Measurements from ENCODE around the gene TMEM86B. TPM values are rescaled to one million over a fixed set of nuclear protein-coding genes. Genes with fewer than 3 reads are reported as not detected.
A peak's percentile ranks its signal among the peaks of the same experiment; 100 is the strongest.

Gene TMEM86B
- total RNA-seq = 5.9 to 6.7 TPM (median 6.7 TPM) in 3 replicates

GRCh38 chr19:55228403-55229031 lies at the start of gene TMEM86B:
Gene TMEM86B (minus strand): TSS chr19:55228763. CDS start chr19:55228741, 22 bp downstream.
- no peak for DNase-seq (ENCODE audit: low spot score in 2 of 2, unreplicated experiment in 2 of 2)
- no peak for TF ChIP-seq CTCF (IDR thresholded peaks at IDR 0.05; ENCODE audit: unreplicated experiment)
- H3K36me3 Mint-ChIP-seq = peaks cover 11% of the 10 kb centered on the region
- H3K4me3 Mint-ChIP-seq = no peak within 1 kb of the TSS
- H3K27me3 Mint-ChIP-seq (ENCODE audit: low read depth) = no peaks in the 10 kb centered on the region
- no peaks in the 10 kb centered on the region for H3K9me3 Mint-ChIP-seq
- peak within 1 kb of the TSS; percentile 50 for H3K27ac Mint-ChIP-seq
- H3K4me1 Mint-ChIP-seq = peaks cover 3% of the 10 kb centered on the region

- H3K9me3 Mint-ChIP-seq = no peaks in the 10 kb centered on the region
- TF ChIP-seq CTCF (IDR thresholded peaks at IDR 0.05; ENCODE audit: unreplicated experiment) = no peak
- H3K4me3 Mint-ChIP-seq = no peak overlapping the region
- H3K27me3 Mint-ChIP-seq (ENCODE audit: low read depth) = no peaks in the 10 kb centered on the region
- H3K36me3 Mint-ChIP-seq = peaks cover 12% of the 10 kb centered on the region
- peaks cover 14% of the 10 kb centered on the region for H3K4me1 Mint-ChIP-seq
- DNase-seq (ENCODE audit: low spot score in 2 of 2, unreplicated experiment in 2 of 2) = no peak
- no peak overlapping the region for H3K27ac Mint-ChIP-seq
Measured at GRCh38 chr19:55277494-55277893, 48.9 kb upstream of the TMEM86B start.

- Mint-ChIP-seq H3K9me3 (no peaks in the 10 kb centered on the region), H3K4me1 (peaks cover 14% of the 10 kb centered on the region), H3K36me3 (peaks cover 17% of the 10 kb centered on the region), H3K4me3 (no peak overlapping the region), H3K27me3 (ENCODE audit: low read depth) (no peaks in the 10 kb centered on the region), H3K27ac (no peak overlapping the region)
- no peak for DNase-seq (ENCODE audit: low spot score in 2 of 2, unreplicated experiment in 2 of 2)
- no peak for TF ChIP-seq CTCF (IDR thresholded peaks at IDR 0.05; ENCODE audit: unreplicated experiment)
Measured at GRCh38 chr19:55276720-55277430, 48.3 kb upstream of the TMEM86B start.

GRCh38 chr19:55275851-55276719 lies 47.5 kb upstream of the TMEM86B start:
- Mint-ChIP-seq H3K27ac (no peak overlapping the region), H3K4me3 (no peak overlapping the region), H3K9me3 (no peaks in the 10 kb centered on the region)

More at GRCh38 chr19:55275851-55276719, 47.5 kb upstream of the TMEM86B start:
- no peaks in the 10 kb centered on the region for H3K27me3 Mint-ChIP-seq (ENCODE audit: low read depth)
- H3K36me3 Mint-ChIP-seq = peaks cover 17% of the 10 kb centered on the region
- H3K4me1 Mint-ChIP-seq = peaks cover 14% of the 10 kb centered on the region
- no peak for DNase-seq (ENCODE audit: low spot score in 2 of 2, unreplicated experiment in 2 of 2)
- no peak for TF ChIP-seq CTCF (IDR thresholded peaks at IDR 0.05; ENCODE audit: unreplicated experiment)
